GM23338 (cell line): Measurements from ENCODE around the gene ZNF518A.

ENCODE experiments used
- CREB1 ChIP-seq: fragments of 250-450 bp; sonication (Bioruptor Pico); IDR thresholded peaks from 2 replicates; pipeline ENCODE4 v1.5.0; 2020; ENCODE audit warnings: low read depth, mild to moderate bottlenecking, moderate library complexity
- CTCF ChIP-seq, 2 experiments: fragments of 200-600 bp in 1 of 2; sonication (generic) in 1 of 2; conservative IDR thresholded peaks; 2 replicates each; pipeline versions ENCODE4 v1.5.1 to v1.6.1; 2016 to 2017; ENCODE audit warnings: antibody characterized with exemption in 2 of 2, low read depth in 2 of 2, mild to moderate bottlenecking in 2 of 2, moderate library complexity in 1 of 2
- EZH2 ChIP-seq: fragments of 200-600 bp; sonication (generic); IDR thresholded peaks from one replicate; pipeline ENCODE4 v1.8.0; 2017; ENCODE audit warnings: antibody characterized with exemption, mild to moderate bottlenecking, low read depth; ENCODE audit not compliant: unreplicated experiment
- POLR2AphosphoS5 ChIP-seq: IDR thresholded peaks from 2 replicates; pipeline ENCODE4 v1.6.1; 2016; ENCODE audit warnings: antibody characterized with exemption, low read depth
- REST ChIP-seq: IDR thresholded peaks from one replicate; pipeline ENCODE4 v1.6.1; 2018; ENCODE audit warnings: antibody characterized with exemption; ENCODE audit not compliant: unreplicated experiment
- ZNF331 ChIP-seq: fragments of 250-450 bp; sonication (Bioruptor Pico); IDR thresholded peaks from 2 replicates; pipeline ENCODE4 v1.5.0; 2020; ENCODE audit warnings: low read depth, mild to moderate bottlenecking, moderate library complexity

GRCh38 chr10:96089116-96089515 is 41.0 kb upstream of the ZNF518A start:
- TF ChIP-seq ZNF331 = no peak
- TF ChIP-seq CTCF (conservative IDR thresholded peaks at IDR 0.05; ENCODE audit: low read depth in 2 of 2) = no peak
- TF ChIP-seq POLR2AphosphoS5 = no peak
- TF ChIP-seq REST = no peak
- no peak for TF ChIP-seq EZH2
- TF ChIP-seq CREB1 (CRISPR knock-in tag) = no peak
